CD4-positive, alpha-beta T cell (primary cell): ENCODE data around the gene APOBEC3G. TPM values are rescaled to one million over a fixed set of nuclear protein-coding genes. Genes with fewer than 3 reads are reported as not detected.
A peak's percentile ranks its signal among the peaks of the same experiment; 100 is the strongest.
"Not testable (repeated sequence)": the region's sequence is repeated elsewhere in the genome, so short reads cannot be mapped to it uniquely, and the experiment has no call there.

Experiments used
- ATAC-seq: fragments of 200-7000 bp; cut with Tn5 transposase; one replicate; pipeline ENCODE4 v1.10.0; 2022; ENCODE audit warnings: mild to moderate bottlenecking; ENCODE audit not compliant: poor library complexity
- CTCF ChIA-PET: fragments of 350-600 bp; sonication (Branson Sonifier 250); formaldehyde crosslinking; loops from one replicate; lab custom pipeline; 2021; ENCODE audit warnings: antibody characterized with exemption, inconsistent platforms; lab: Charles Lee
- POLR2A ChIA-PET: fragments of 350-600 bp; sonication (Branson Sonifier 250); formaldehyde crosslinking; loops from one replicate; lab custom pipeline; 2021; ENCODE audit warnings: antibody characterized with exemption, inconsistent platforms; lab: Charles Lee
- DNase-seq, 14 experiments: peaks; one replicate each; pipeline ENCODE4 v3.0.0-alpha.2; 2013 to 2020; ENCODE audit warnings: mixed read lengths in 2 of 14
- H3K27ac ChIP-seq, 2 donors: one replicate each; pipeline versions ENCODE4 v1.5.1 to v1.7.0; 2013; ENCODE audit warnings: low read length in 2 of 2, low read depth in 1 of 2, mild to moderate bottlenecking in 1 of 2
- H3K27me3 ChIP-seq, 2 experiments: 1 replicate in 1 of 2; 2 replicates in 1 of 2; pipeline versions ENCODE4 v1.6.1 to v1.7.0; 2013; ENCODE audit warnings: low read length in 2 of 2, control low read depth in 1 of 2, mild to moderate bottlenecking in 1 of 2, moderate library complexity in 1 of 2; ENCODE audit not compliant: insufficient read depth in 2 of 2, control insufficient read depth in 1 of 2
- H3K36me3 ChIP-seq: one replicate; pipeline ENCODE4 v1.6.1; 2013; ENCODE audit warnings: low read length, control low read depth; ENCODE audit not compliant: insufficient read depth
- H3K4me1 ChIP-seq: one replicate; pipeline ENCODE4 v1.6.1; 2013; ENCODE audit warnings: low read length, control low read depth; ENCODE audit not compliant: insufficient read depth
- H3K4me3 ChIP-seq: one replicate; pipeline ENCODE4 v1.5.1; 2013; ENCODE audit warnings: mild to moderate bottlenecking, low read length, moderate library complexity
- H3K9me3 ChIP-seq, 2 experiments: 1 replicate in 1 of 2; 2 replicates in 1 of 2; pipeline versions ENCODE4 v1.6.1 to v1.7.0; 2013; ENCODE audit warnings: low read length in 2 of 2, mild to moderate bottlenecking in 2 of 2, control low read depth in 1 of 2, moderate library complexity in 1 of 2; ENCODE audit not compliant: control insufficient read depth in 1 of 2, insufficient read depth in 1 of 2
- H3K27ac Mint-ChIP-seq: one replicate; pipeline ENCODE4 v1.8.0; 2020; ENCODE audit warnings: mixed read lengths
- H3K27me3 Mint-ChIP-seq: one replicate; pipeline ENCODE4 v1.8.0; 2021; ENCODE audit warnings: mixed read lengths
- H3K36me3 Mint-ChIP-seq: one replicate; pipeline ENCODE4 v1.8.0; 2021; ENCODE audit warnings: low read depth, mixed read lengths
- H3K4me1 Mint-ChIP-seq: one replicate; pipeline ENCODE4 v1.8.0; 2021; ENCODE audit warnings: low read depth, mixed read lengths
- H3K4me3 Mint-ChIP-seq: one replicate; pipeline ENCODE4 v1.8.0; 2020; ENCODE audit warnings: mild to moderate bottlenecking, mixed read lengths
- H3K9me3 Mint-ChIP-seq: one replicate; pipeline ENCODE4 v1.8.0; 2020; ENCODE audit warnings: mixed read lengths
- intact Hi-C, 2 experiments: fragments of 100-400 bp; cut with DNase I in 1 of 2; cut with micrococcal nuclease in 1 of 2; formaldehyde crosslinking; loops; one replicate each; pipeline versions ENCODE4 v1.15.1 to v1.9.0; 2023 to 2025; cut with DNase I, micrococcal nuclease
- total RNA-seq, 174 experiments: library from RNA in 2 of 174; stranded (reverse) in 2 of 174; gene quantifications; one replicate each; pipeline ENCODE4 v1.2.3 and lab custom pipeline; 2021 to 2026
- TF ChIP-seq, protein P1 (sequence below): fragments of 200-600 bp; IDR thresholded peaks from one replicate; pipeline ENCODE4 v1.8.0; 2022; ENCODE audit warnings: antibody characterized with exemption, mild to moderate bottlenecking

The APOBEC3G gene
- total RNA-seq, 2 experiments from 2014 or later: 18.8 to 20.6 TPM

DNA sequence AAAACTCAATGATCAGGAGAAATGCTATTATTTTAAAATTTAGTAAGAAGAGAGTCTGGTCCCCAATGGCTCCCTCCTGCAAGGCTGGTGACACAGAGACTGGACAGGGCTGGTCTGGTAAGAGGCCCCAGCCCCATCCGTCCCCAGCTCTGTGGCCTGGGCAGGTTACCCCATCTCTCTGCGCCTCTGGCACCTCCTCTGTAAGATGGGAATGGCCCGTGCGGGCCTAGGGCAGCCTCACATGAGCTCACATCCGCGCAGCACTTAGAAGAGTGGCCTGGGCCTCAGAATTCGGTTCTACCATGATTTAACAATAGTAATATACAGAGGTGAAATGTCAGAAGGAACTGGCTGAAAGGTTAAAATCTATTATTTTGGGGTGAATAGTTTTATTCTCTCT lies 35.2 kb upstream of the APOBEC3G start:
- Histone ChIP-seq H3K27me3 (no peaks in the 10 kb centered on the region), H3K9me3 (no peaks in the 10 kb centered on the region), H3K36me3 (peaks cover 22% of the 10 kb centered on the region), H3K4me1 (peaks cover 42% of the 10 kb centered on the region), H3K4me3 (peak overlapping the region; percentile 67), H3K27ac (no peak overlapping the region)
- TF ChIP-seq, protein P1, sequence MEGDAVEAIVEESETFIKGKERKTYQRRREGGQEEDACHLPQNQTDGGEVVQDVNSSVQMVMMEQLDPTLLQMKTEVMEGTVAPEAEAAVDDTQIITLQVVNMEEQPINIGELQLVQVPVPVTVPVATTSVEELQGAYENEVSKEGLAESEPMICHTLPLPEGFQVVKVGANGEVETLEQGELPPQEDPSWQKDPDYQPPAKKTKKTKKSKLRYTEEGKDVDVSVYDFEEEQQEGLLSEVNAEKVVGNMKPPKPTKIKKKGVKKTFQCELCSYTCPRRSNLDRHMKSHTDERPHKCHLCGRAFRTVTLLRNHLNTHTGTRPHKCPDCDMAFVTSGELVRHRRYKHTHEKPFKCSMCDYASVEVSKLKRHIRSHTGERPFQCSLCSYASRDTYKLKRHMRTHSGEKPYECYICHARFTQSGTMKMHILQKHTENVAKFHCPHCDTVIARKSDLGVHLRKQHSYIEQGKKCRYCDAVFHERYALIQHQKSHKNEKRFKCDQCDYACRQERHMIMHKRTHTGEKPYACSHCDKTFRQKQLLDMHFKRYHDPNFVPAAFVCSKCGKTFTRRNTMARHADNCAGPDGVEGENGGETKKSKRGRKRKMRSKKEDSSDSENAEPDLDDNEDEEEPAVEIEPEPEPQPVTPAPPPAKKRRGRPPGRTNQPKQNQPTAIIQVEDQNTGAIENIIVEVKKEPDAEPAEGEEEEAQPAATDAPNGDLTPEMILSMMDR: no peak
- ChIA-PET POLR2A (no interaction called here), CTCF (no interaction called here)
- peaks cover 28% of the 10 kb centered on the region for H3K36me3 Mint-ChIP-seq
- no peak for DNase-seq
- H3K9me3 Mint-ChIP-seq: no peaks in the 10 kb centered on the region
- intact Hi-C loops: loop anchor here in 1 of 2 experiments (5.0 kb wide), 2 partner anchors 35 to 45 kb away; no protein-coding TSS in a partner anchor
- ATAC-seq: no peak
- H3K4me1 Mint-ChIP-seq: peaks cover 48% of the 10 kb centered on the region
- no peaks in the 10 kb centered on the region for H3K27me3 Mint-ChIP-seq
- H3K27ac Mint-ChIP-seq: peak overlapping the region; percentile 85
- H3K4me3 Mint-ChIP-seq: peak overlapping the region; percentile 88

- Histone ChIP-seq H3K4me1 (peaks cover 37% of the 10 kb centered on the region), H3K36me3 (peaks cover 22% of the 10 kb centered on the region)
- H3K9me3 ChIP-seq, H3K9me3 Mint-ChIP-seq, H3K27me3 Mint-ChIP-seq, POLR2A ChIA-PET, H3K27ac Mint-ChIP-seq, DNase-seq, H3K27me3 ChIP-seq, ATAC-seq, H3K4me3 ChIP-seq, CTCF ChIA-PET, H3K27ac ChIP-seq: not testable (repeated sequence)
- intact Hi-C loops: loop anchor here in 1 of 2 experiments (5.0 kb wide), 2 partner anchors 36 to 44 kb away; no protein-coding TSS in a partner anchor
- peaks cover 33% of the 10 kb centered on the region for H3K36me3 Mint-ChIP-seq
- peak overlapping the region; percentile 30 for H3K4me3 Mint-ChIP-seq
- H3K4me1 Mint-ChIP-seq: peaks cover 42% of the 10 kb centered on the region
These were observed 34.0 kb upstream of the APOBEC3G start for GRCh38 chr22:39043063-39043462.

DNA sequence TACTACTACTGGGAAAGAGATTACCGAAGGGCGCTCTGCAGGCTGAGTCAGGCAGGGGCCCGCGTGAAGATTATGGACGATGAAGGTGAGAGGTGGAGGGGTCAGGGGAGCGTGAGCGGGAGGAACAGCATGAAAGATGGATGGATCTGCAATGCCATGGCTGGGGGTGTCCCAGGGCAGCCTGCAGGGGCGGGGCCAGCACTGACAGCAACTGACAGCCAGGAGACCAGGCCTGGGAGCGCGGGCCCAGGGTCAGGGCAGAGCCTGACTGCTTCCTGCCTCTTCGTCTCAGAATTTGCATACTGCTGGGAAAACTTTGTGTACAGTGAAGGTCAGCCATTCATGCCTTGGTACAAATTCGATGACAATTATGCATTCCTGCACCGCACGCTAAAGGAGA lies 31.9 kb upstream of the APOBEC3G start:
- not testable (repeated sequence) for H3K9me3 Mint-ChIP-seq, H3K27ac Mint-ChIP-seq, DNase-seq

GRCh38 chr22:39049486-39049885 lies 27.6 kb upstream of the APOBEC3G start:
- H3K27me3 ChIP-seq, H3K27ac Mint-ChIP-seq, CTCF ChIA-PET, DNase-seq, intact Hi-C loops, H3K9me3 ChIP-seq, H3K4me3 Mint-ChIP-seq, ATAC-seq, POLR2A ChIA-PET, H3K4me3 ChIP-seq, H3K27me3 Mint-ChIP-seq, H3K27ac ChIP-seq, H3K9me3 Mint-ChIP-seq, H3K36me3 ChIP-seq, H3K4me1 ChIP-seq: not testable (repeated sequence)
- Mint-ChIP-seq H3K36me3 (peaks cover 27% of the 10 kb centered on the region), H3K4me1 (peaks cover 12% of the 10 kb centered on the region)

More for the DNA sequence above, 31.9 kb upstream of the APOBEC3G start:
- H3K9me3 ChIP-seq, CTCF ChIA-PET, POLR2A ChIA-PET, H3K4me3 Mint-ChIP-seq, H3K27me3 ChIP-seq, ATAC-seq, H3K27me3 Mint-ChIP-seq, H3K4me3 ChIP-seq, intact Hi-C loops, H3K27ac ChIP-seq: not testable (repeated sequence)
- H3K4me1 ChIP-seq: peaks cover 34% of the 10 kb centered on the region
- peaks cover 33% of the 10 kb centered on the region for H3K36me3 Mint-ChIP-seq
- H3K4me1 Mint-ChIP-seq: peaks cover 29% of the 10 kb centered on the region
- H3K36me3 ChIP-seq: peaks cover 22% of the 10 kb centered on the region

DNA sequence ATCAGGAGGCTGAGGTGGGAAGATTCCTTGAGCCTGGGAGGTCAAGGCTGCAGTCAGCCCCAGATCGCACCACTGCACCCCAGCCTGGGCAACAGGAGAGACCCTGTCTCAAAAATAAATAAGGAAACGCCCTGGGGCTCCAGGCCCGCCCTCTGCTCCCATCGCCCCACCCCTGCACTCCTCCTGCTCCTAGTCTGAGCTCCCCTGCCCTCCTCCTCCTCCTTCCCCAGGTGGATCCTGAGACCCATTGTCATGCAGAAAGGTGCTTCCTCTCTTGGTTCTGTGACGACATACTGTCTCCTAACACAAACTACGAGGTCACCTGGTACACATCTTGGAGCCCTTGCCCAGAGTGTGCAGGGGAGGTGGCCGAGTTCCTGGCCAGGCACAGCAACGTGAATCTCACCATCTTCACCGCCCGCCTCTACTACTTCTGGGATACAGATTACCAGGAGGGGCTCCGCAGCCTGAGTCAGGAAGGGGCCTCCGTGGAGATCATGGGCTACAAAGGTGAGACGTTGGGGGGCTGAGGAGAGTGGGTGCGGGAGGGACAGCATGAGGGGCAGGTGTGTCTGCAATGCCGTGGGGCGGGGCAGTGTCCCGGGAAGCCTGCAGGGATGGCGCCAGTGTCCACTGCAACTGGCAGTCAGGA lies 25.1 kb upstream of the APOBEC3G start:
- POLR2A ChIA-PET, H3K4me3 Mint-ChIP-seq, CTCF ChIA-PET, H3K9me3 ChIP-seq, H3K4me3 ChIP-seq, H3K9me3 Mint-ChIP-seq, intact Hi-C loops, DNase-seq, H3K4me1 Mint-ChIP-seq, H3K27ac Mint-ChIP-seq, H3K4me1 ChIP-seq, ATAC-seq, H3K36me3 Mint-ChIP-seq, H3K36me3 ChIP-seq, H3K27ac ChIP-seq, H3K27me3 Mint-ChIP-seq, H3K27me3 ChIP-seq: not testable (repeated sequence)
